K562 (cell line): ENCODE measurements around the gene ATRIP. TPM values are rescaled to one million over a fixed set of nuclear protein-coding genes. Genes with fewer than 3 reads are reported as not detected.

Source experiments
- ATAC-seq: fragments of 200-7000 bp; cut with Tn5 transposase; 3 replicates; pipeline ENCODE4 v1.9.1; 2020; ENCODE audit warnings: moderate library complexity
- BruUV-seq: library from RNA; stranded (reverse); fragments of 400-500 nt; replicated peaks from 2 replicates; lab custom pipeline; 2021; lab: Mats Ljungman, UMichigan
- CTCF ChIA-PET: fragments of 300-600 bp; formaldehyde crosslinking; extraction: SDS; loops from one replicate; lab custom pipeline; 2021; ENCODE audit warnings: low intra/inter-chr PET ratio; lab: Yijun Ruan, JAX
- POLR2A ChIA-PET: fragments of 300-600, 350-650 bp; sonication (Branson Sonifier 250); formaldehyde crosslinking; extraction: SDS; loops from one replicate; lab custom pipeline; 2021; ENCODE audit warnings: antibody characterized with exemption, inconsistent platforms; lab: Yijun Ruan, JAX
- DNase-seq, 4 experiments: peaks; one replicate each; pipeline versions ENCODE4 v3.0.0 to v3.0.0-alpha.2; 2011 to 2018; ENCODE audit warnings: low spot score in 3 of 4, mixed read lengths in 3 of 4; ENCODE audit errors: extremely low read depth in 1 of 4
- FAIRE-seq: peaks from 2 replicates; lab custom pipeline; 2011; peaks lifted over from hg19 to GRCh38; lab: Jason Lieb, UNC
- H2AFZ ChIP-seq: 2 replicates; pipeline ENCODE4 v1.6.0; 2011; ENCODE audit warnings: low read depth, low read length, control low read depth, inconsistent platforms
- H3K27ac ChIP-seq: fragments of 200-600 bp; 3 replicates; pipeline ENCODE4 v1.8.0; 2011; ENCODE audit warnings: low read depth, mild to moderate bottlenecking, control low read depth, inconsistent platforms, low read length, moderate library complexity, mixed read lengths; ENCODE audit errors: extremely low read depth
- H3K27me3 ChIP-seq, 2 experiments: fragments of 300-600 bp in 1 of 2; 2 replicates in 1 of 2; 3 replicates in 1 of 2; pipeline versions ENCODE4 v1.6.0 to v1.8.0; 2011; ENCODE audit warnings: inconsistent platforms in 2 of 2, low read length in 2 of 2, mild to moderate bottlenecking in 1 of 2, mixed read lengths in 1 of 2, moderate library complexity in 1 of 2; ENCODE audit not compliant: control insufficient read depth in 2 of 2, insufficient read depth in 2 of 2
- H3K36me3 ChIP-seq: fragments of 300-600 bp; 3 replicates; pipeline ENCODE4 v1.8.0; 2011; ENCODE audit warnings: mild to moderate bottlenecking, low read length, inconsistent platforms; ENCODE audit not compliant: control insufficient read depth, insufficient read depth
- H3K4me1 ChIP-seq, 2 experiments: fragments of 200-600 bp in 1 of 2; replicated peaks in 1 of 2; 2 replicates in 1 of 2; 3 replicates in 1 of 2; pipeline versions ENCODE4 v1.5.1 to v1.8.0; 2011; ENCODE audit warnings: inconsistent platforms in 2 of 2, low read length in 2 of 2, mild to moderate bottlenecking in 1 of 2, mixed read lengths in 1 of 2, moderate library complexity in 1 of 2; ENCODE audit not compliant: control insufficient read depth in 2 of 2, insufficient read depth in 2 of 2
- H3K4me2 ChIP-seq: 2 replicates; pipeline ENCODE4 v1.6.1; 2011; ENCODE audit warnings: low read length, control low read depth, inconsistent platforms, mixed read lengths; ENCODE audit not compliant: insufficient read depth
- H3K4me3 ChIP-seq: fragments of 200-600 bp; sonication (generic), shearing (Covaris generic); 2 replicates; pipeline ENCODE4 v1.5.1; 2016; ENCODE audit warnings: control low read depth, inconsistent platforms
- H3K79me2 ChIP-seq: fragments of 200-600 bp; 3 replicates; pipeline ENCODE4 v1.8.0; 2011; ENCODE audit warnings: low read length, inconsistent platforms; ENCODE audit not compliant: control insufficient read depth, insufficient read depth
- H3K9ac ChIP-seq, 2 experiments: 2 replicates each; pipeline versions ENCODE4 v1.6.0 to v1.6.1; 2011; ENCODE audit warnings: low read depth in 2 of 2, low read length in 2 of 2, control low read depth in 1 of 2, inconsistent platforms in 1 of 2, mild to moderate bottlenecking in 1 of 2, mixed read lengths in 1 of 2; ENCODE audit not compliant: insufficient read depth in 1 of 2
- H3K9me1 ChIP-seq: one replicate; pipeline ENCODE4 v1.6.0; 2011; ENCODE audit warnings: inconsistent platforms, mild to moderate bottlenecking, low read length, moderate library complexity; ENCODE audit not compliant: control insufficient read depth, insufficient read depth
- H3K9me3 ChIP-seq: replicated peaks from 2 replicates; pipeline ENCODE4 v1.5.1; 2011; ENCODE audit warnings: low read depth, low read length, inconsistent platforms; ENCODE audit not compliant: control insufficient read depth, insufficient read depth
- H4K20me1 ChIP-seq: replicated peaks from 2 replicates; pipeline ENCODE4 v1.6.1; 2011; ENCODE audit warnings: low read length, inconsistent platforms, mixed read lengths; ENCODE audit not compliant: control insufficient read depth, insufficient read depth
- MAX ChIP-seq: sonication (generic); formaldehyde crosslinking; IDR thresholded peaks from 2 replicates; pipeline ENCODE4 v1.9.0; 2022; ENCODE audit warnings: mild to moderate bottlenecking, missing genetic modification reagents
- MAZ ChIP-seq, 2 experiments: fragments of 450-650 bp in 1 of 2; sonication (generic) in 1 of 2; formaldehyde crosslinking; IDR thresholded peaks in 1 of 2; conservative IDR thresholded peaks in 1 of 2; 2 replicates each; pipeline versions ENCODE4 v1.4.0 to v1.5.0; 2020; ENCODE audit warnings: mild to moderate bottlenecking in 1 of 2, missing genetic modification reagents in 1 of 2
- PATZ1 ChIP-seq: fragments of 250-450 bp; sonication (Bioruptor Pico); IDR thresholded peaks from 2 replicates; pipeline ENCODE4 v1.5.0; 2020; ENCODE audit warnings: mild to moderate bottlenecking, borderline replicate concordance
- RAD51 ChIP-seq: fragments of 450-650 bp; IDR thresholded peaks from 2 replicates; pipeline ENCODE4 v1.7.1; 2016; ENCODE audit warnings: low read depth, mild to moderate bottlenecking, borderline replicate concordance
- RBM17 ChIP-seq: fragments of 200-400 bp; formaldehyde crosslinking; IDR thresholded peaks from 2 replicates; pipeline ENCODE4 v1.6.1; 2017; ENCODE audit warnings: low read depth, mild to moderate bottlenecking, low read length, borderline replicate concordance
- SMAD2 ChIP-seq: fragments of 150-350 bp; IDR thresholded peaks from 2 replicates; pipeline ENCODE4 v1.6.1; 2014; ENCODE audit warnings: low read depth, mild to moderate bottlenecking, low read length
- SRSF7 ChIP-seq: fragments of 200-400 bp; formaldehyde crosslinking; optimal IDR thresholded peaks from 2 replicates; pipeline ENCODE3; 2017; ENCODE audit warnings: mild to moderate bottlenecking, low read depth, low read length
- TFE3 ChIP-seq: fragments of 450-650 bp; formaldehyde crosslinking; IDR thresholded peaks from 2 replicates; pipeline ENCODE4 v1.4.0; 2020; ENCODE audit warnings: mild to moderate bottlenecking, mixed read lengths
- TOE1 ChIP-seq, 2 experiments: fragments of 450-650 bp in 1 of 2; sonication (generic) in 1 of 2; formaldehyde crosslinking in 1 of 2; IDR thresholded peaks; 2 replicates each; pipeline versions ENCODE4 v1.7.1 to v1.8.0; 2016 to 2022; ENCODE audit warnings: borderline replicate concordance in 2 of 2, mild to moderate bottlenecking in 2 of 2, antibody characterized with exemption in 1 of 2, inconsistent platforms in 1 of 2, low read depth in 1 of 2, missing genetic modification reagents in 1 of 2, moderate library complexity in 1 of 2
- USF1 ChIP-seq: sonication (generic); formaldehyde crosslinking; IDR thresholded peaks from 2 replicates; pipeline ENCODE4 v1.9.0; 2022; ENCODE audit warnings: mild to moderate bottlenecking, missing genetic modification reagents
- USF2 ChIP-seq: sonication (generic); formaldehyde crosslinking; IDR thresholded peaks from 2 replicates; pipeline ENCODE4 v1.5.0; 2020; ENCODE audit warnings: missing genetic modification reagents
- WGBS: fragments of 100-300 bp; shearing (Covaris generic); methylation state at CpG from one replicate; pipeline ENCODE4 v1.1.6; 2016; ENCODE audit warnings: low coverage, mixed read lengths; ENCODE audit not compliant: insufficient coverage; ENCODE audit errors: missing lambda C conversion rate; 5-methylcytosine and 5-hydroxymethylcytosine counted together
- in situ Hi-C: fragments of 300-500 bp; cut with MboI; formaldehyde crosslinking; loops from 4 replicates; pipeline ENCODE4 v1.15.0; 2018; ENCODE audit warnings: inconsistent platforms, mixed read lengths
- intact Hi-C: fragments of 100-400 bp; cut with micrococcal nuclease; formaldehyde crosslinking; loops from 2 replicates; pipeline ENCODE4 v1.14.2; 2022
- polyA plus RNA-seq, 8 experiments: library from polyadenylated mRNA; depleted of rRNA in 4 of 8; stranded (reverse) in 5 of 8; unstranded in 3 of 8; fragments of >200 nt; fragmentation: Nextera tagmentation in 2 of 8; fragmentation: Illumina TruSeq in 1 of 8; extraction: Ambion mirVana in 2 of 8; extraction: Trizol in 1 of 8; gene quantifications; 2 replicates each; pipeline versions ENCODE4 v1.2.1 to v1.2.3, GENCODE V29; 2011 to 2014; ENCODE audit warnings: inconsistent platforms in 1 of 8, missing spikeins in 1 of 8
- total RNA-seq, 7 experiments: library from RNA; depleted of rRNA in 6 of 7; stranded (reverse); fragments of >200 nt in 6 of 7; fragmentation: Illumina TruSeq in 2 of 7; extraction: Trizol in 2 of 7; gene quantifications; 2 replicates each; pipeline versions ENCODE4 v1.2.1 to v1.2.3, GENCODE V29; 2011 to 2021; ENCODE audit warnings: low replicate concordance in 1 of 7

Gene ATRIP
- total and polyA plus RNA-seq, 9 of the 15 experiments (the other 6 are each of a cell fraction or from before 2014, with no cell fraction given), result 1.7 to 15.7 (median 10.5) TPM

GRCh38 chr3:48433472-48434118 lies 12.9 kb upstream of the ATRIP start (continued):
- TF ChIP-seq PATZ1 (CRISPR knock-in tag) (no peak), MAZ (CRISPR knock-in tag; conservative IDR thresholded peaks at IDR 0.05 in 1 of 2, IDR thresholded peaks at IDR 0.05 in 1 of 2) (no peak), SRSF7 (no peak)

GRCh38 chr3:48434591-48435222 lies 11.8 kb upstream of the ATRIP start:
- Histone ChIP-seq H3K36me3 (peaks cover 32% of the 10 kb centered on the region; the same call in 2 of the 3 replicates), H3K27ac (no peak overlapping the region; the same call in 2 of the 3 replicates), H3K79me2 (peaks cover 12% of the 10 kb centered on the region), H2AFZ (no peak overlapping the region), H4K20me1 (no peaks in the 10 kb centered on the region), H3K9me1 (peaks cover 6% of the 10 kb centered on the region), H3K9me3 (no peaks in the 10 kb centered on the region), H3K4me2 (no peak overlapping the region), H3K4me3 (no peak overlapping the region), H3K9ac (peak overlapping the region in 1 of 2 experiments; percentile 78; a peak in 2 of 4 replicates), H3K27me3 (no peaks in the 10 kb centered on the region), H3K4me1 (peaks cover 17% of the 10 kb centered on the region in 2 experiments; a peak in 4 of 5 replicates)
- intact Hi-C loops (no loop called here), in situ Hi-C loops (loop anchor here (5.0 to 10.0 kb wide), 4 partner anchors 32 to 240 kb away; no protein-coding TSS in a partner anchor)
- FAIRE-seq (peak; percentile 40), DNase-seq (peak in 3 of 4 experiments; percentile 28 to 55 (median 37)), ATAC-seq (no peak)
- 64% methylated on average over 11 of the region's 15 CpGs for WGBS
- CTCF ChIA-PET, result interaction anchor here (1.7 to 4.6 kb wide), 3 partner anchors 34 to 240 kb away, joined by 5 to 59 read pairs (median 10); no protein-coding TSS in a partner anchor
- no TSS peak for BruUV-seq
- POLR2A ChIA-PET, result interaction anchor here (0.7 kb wide), 1 partner anchor 523 kb away, joined by 4 read pairs; no protein-coding TSS in a partner anchor
- TF ChIP-seq USF2 (peak; percentile 88), RAD51 (peak; percentile 80), TOE1 (IDR thresholded peaks at IDR 0.05; ENCODE audit: borderline replicate concordance) (peak; percentile 74), TOE1 (CRISPR knock-in tag; IDR thresholded peaks at IDR 0.05; ENCODE audit: borderline replicate concordance, low read depth) (no peak), MAX (CRISPR knock-in tag) (0 out of 2 replicates have a peak, but pooled peaks have one; percentile 12), USF1 (CRISPR knock-in tag) (peak; percentile 86), SMAD2 (no peak), RBM17 (no peak), TFE3 (CRISPR knock-in tag) (peak; percentile 83)
